NK-92 treated with Interleukin-12 subunit alpha and Interleukin-12 subunit beta, amount 100 ng/mL, for 24 hours (cell line): ENCODE results near the gene ANKRD35.
"Not testable (repeated sequence)": the region's sequence is repeated elsewhere in the genome, so short reads cannot be mapped to it uniquely, and the experiment has no call there.

Experiments
- DNase-seq: peaks from one replicate; lab custom pipeline; 2025; lab: John Stamatoyannopoulos, UW

The ANKRD35 gene

GRCh38 chr1:145857170-145857569 is 28.5 kb downstream of the ANKRD35 start:
- no peak for DNase-seq

GRCh38 chr1:145855426-145855948 is 30.2 kb downstream of the ANKRD35 start:
- no peak for DNase-seq

- no peak for DNase-seq
Observed at GRCh38 chr1:145849356-145850160, 36.1 kb downstream of the ANKRD35 start.

- DNase-seq, result no peak
Observed at GRCh38 chr1:145847827-145848226, 37.8 kb downstream of the ANKRD35 start.

GRCh38 chr1:145846201-145846612 is 39.5 kb downstream of the ANKRD35 start:
- no peak for DNase-seq

- DNase-seq, result peak; percentile 50
Observed at GRCh38 chr1:145845514-145846161, 40.0 kb downstream of the ANKRD35 start, which contains the start of gene NUDT17. Gene NUDT17 (plus strand): TSS chr1:145845630. CDS start chr1:145845641, 11 bp downstream.

- no peak for DNase-seq
Observed at GRCh38 chr1:145845144-145845513, 40.5 kb downstream of the ANKRD35 start.

- DNase-seq, result no peak
Observed at GRCh38 chr1:145843031-145843430, 42.6 kb downstream of the ANKRD35 start.

GRCh38 chr1:145837656-145838055 is 48.0 kb downstream of the ANKRD35 start:
- DNase-seq, result no peak

GRCh38 chr1:145830810-145831209 is 54.9 kb downstream of the ANKRD35 start:
- DNase-seq, result not testable (repeated sequence)

- no peak for DNase-seq
Observed at GRCh38 chr1:145828367-145829026, 57.2 kb downstream of the ANKRD35 start.

- no peak for DNase-seq
Observed at GRCh38 chr1:145827966-145828365, 57.7 kb downstream of the ANKRD35 start.

- no peak for DNase-seq
Observed at GRCh38 chr1:145826030-145826429, 59.6 kb downstream of the ANKRD35 start.

- no peak for DNase-seq
Observed at GRCh38 chr1:145824499-145824842, 61.2 kb downstream of the ANKRD35 start.

- peak; percentile 89 for DNase-seq
Observed at GRCh38 chr1:145823565-145824498, 61.8 kb downstream of the ANKRD35 start, which contains the start of the genes POLR3C and RNF115. Gene POLR3C (plus strand): TSS chr1:145824200. CDS start chr1:145825777, 1,577 bp downstream. Gene RNF115 (minus strand): TSS chr1:145824095. CDS start chr1:145823873, 222 bp downstream.

- not testable (repeated sequence) for DNase-seq
Observed at GRCh38 chr1:145822779-145823331, 62.8 kb downstream of the ANKRD35 start.

GRCh38 chr1:145818095-145818494 is 67.6 kb downstream of the ANKRD35 start:
- not testable (repeated sequence) for DNase-seq
